Natural killer cell (primary cell): ENCODE results near the gene WDR11. TPM values are rescaled to one million over a fixed set of nuclear protein-coding genes. Genes with fewer than 3 reads are reported as not detected.

ENCODE experiments used
- ATAC-seq, 3 donors: fragments of 150-1000 bp in 2 of 3; fragments of 200-7000 bp in 1 of 3; cut with Tn5 transposase; 1 replicate in 1 of 3; 2 replicates in 2 of 3; pipeline ENCODE4 v1.10.0; 2021; ENCODE audit warnings: mild to moderate bottlenecking in 2 of 3, moderate library complexity in 2 of 3
- DNase-seq, 2 donors: peaks; one replicate each; pipeline versions ENCODE4 v3.0.0 to v3.0.0-alpha.2; 2013 to 2021; ENCODE audit warnings: mixed read lengths in 1 of 2
- H3K27ac ChIP-seq: one replicate; pipeline ENCODE4 v1.5.1; 2013; ENCODE audit warnings: mild to moderate bottlenecking, low read length
- H3K27me3 ChIP-seq: one replicate; pipeline ENCODE4 v1.6.1; 2013; ENCODE audit warnings: low read length; ENCODE audit not compliant: control insufficient read depth, insufficient read depth
- H3K36me3 ChIP-seq: one replicate; pipeline ENCODE4 v1.6.1; 2013; ENCODE audit warnings: low read length; ENCODE audit not compliant: control insufficient read depth, insufficient read depth
- H3K4me1 ChIP-seq: one replicate; pipeline ENCODE4 v1.6.1; 2013; ENCODE audit warnings: low read length; ENCODE audit not compliant: control insufficient read depth, insufficient read depth
- H3K4me3 ChIP-seq: one replicate; pipeline ENCODE4 v1.5.1; 2013; ENCODE audit warnings: low read length
- H3K9me3 ChIP-seq: one replicate; pipeline ENCODE4 v1.6.1; 2013; ENCODE audit warnings: low read length; ENCODE audit not compliant: control insufficient read depth, insufficient read depth
- H3K27ac Mint-ChIP-seq, 2 donors: one replicate each; pipeline ENCODE4 v1.8.0; 2022; ENCODE audit warnings: mild to moderate bottlenecking in 2 of 2, mixed read lengths in 2 of 2, moderate library complexity in 1 of 2
- H3K27me3 Mint-ChIP-seq, 2 donors: one replicate each; pipeline ENCODE4 v1.8.0; 2022; ENCODE audit warnings: low read depth in 2 of 2, mixed read lengths in 2 of 2
- H3K36me3 Mint-ChIP-seq: one replicate; pipeline ENCODE4 v1.8.0; 2022; ENCODE audit warnings: mixed read lengths
- H3K4me1 Mint-ChIP-seq, 2 donors: one replicate each; pipeline ENCODE4 v1.8.0; 2022; ENCODE audit warnings: mixed read lengths in 2 of 2
- H3K4me3 Mint-ChIP-seq: one replicate; pipeline ENCODE4 v1.8.0; 2022; ENCODE audit warnings: mild to moderate bottlenecking, moderate library complexity, mixed read lengths
- H3K9me3 Mint-ChIP-seq, 2 donors: one replicate each; pipeline ENCODE4 v1.8.0; 2022; ENCODE audit warnings: mixed read lengths in 2 of 2
- CTCF ChIP-seq: fragments of 200-600 bp; IDR thresholded peaks from one replicate; pipeline ENCODE4 v1.8.0; 2022; ENCODE audit warnings: antibody characterized with exemption
- WGBS: methylation state at CpG from one replicate; pipeline ENCODE4 v1.1.7; 2013; ENCODE audit warnings: missing lambda C conversion rate; ENCODE audit not compliant: insufficient coverage; 5-methylcytosine and 5-hydroxymethylcytosine counted together
- intact Hi-C: fragments of 100-400 bp; cut with micrococcal nuclease; formaldehyde crosslinking; loops from one replicate; pipeline ENCODE4 v1.14.2; 2022
- total RNA-seq, 4 donors: library from RNA; stranded (reverse); fragments of 120-200 nt in 1 of 4; gene quantifications; one replicate each; pipeline versions ENCODE4 v1.2.3 to v1.2.4, GENCODE V29; 2013 to 2022

WDR11 gene
- total RNA-seq, 3 donors from 2014 or later (not counting 1 experiment from before 2014, with no cell fraction given): 70.8 to 88.3 (median 77.8) TPM

GRCh38 chr10:120927352-120927751 is 76.2 kb downstream of the WDR11 start:
- ATAC-seq: no peak

GRCh38 chr10:120929166-120929565 is 78.0 kb downstream of the WDR11 start:
- H3K36me3 Mint-ChIP-seq: no peaks in the 10 kb centered on the region
- H3K27ac Mint-ChIP-seq: no peak overlapping the region
- 90% methylated on average over 7 of the region's 7 CpGs for WGBS
- no peak overlapping the region for H3K4me3 ChIP-seq
- no peak for TF ChIP-seq CTCF
- H3K27me3 Mint-ChIP-seq: peaks cover 0 to 7% of the 10 kb centered on the region in 2 donors
- DNase-seq: no peak
- H3K4me3 Mint-ChIP-seq: no peak overlapping the region
- no peaks in the 10 kb centered on the region for H3K36me3 ChIP-seq
- no peak for ATAC-seq
- no peak overlapping the region for H3K27ac ChIP-seq
- no peaks in the 10 kb centered on the region for H3K4me1 Mint-ChIP-seq
- H3K27me3 ChIP-seq: no peaks in the 10 kb centered on the region
- intact Hi-C loops: no loop called here
- H3K4me1 ChIP-seq: no peaks in the 10 kb centered on the region
- no peaks in the 10 kb centered on the region for H3K9me3 Mint-ChIP-seq
- no peaks in the 10 kb centered on the region for H3K9me3 ChIP-seq

More at GRCh38 chr10:120927352-120927751, 76.2 kb downstream of the WDR11 start:
- no peaks in the 10 kb centered on the region for H3K9me3 Mint-ChIP-seq
- H3K36me3 Mint-ChIP-seq: no peaks in the 10 kb centered on the region
- H3K4me1 ChIP-seq: no peaks in the 10 kb centered on the region
- WGBS: 80% methylated on average over 4 of the region's 4 CpGs
- no peak overlapping the region for H3K4me3 ChIP-seq
- no peak for DNase-seq
- no peaks in the 10 kb centered on the region for H3K4me1 Mint-ChIP-seq
- TF ChIP-seq CTCF: no peak
- intact Hi-C loops: no loop called here
- H3K27me3 ChIP-seq: no peaks in the 10 kb centered on the region
- H3K4me3 Mint-ChIP-seq: no peak overlapping the region
- no peak overlapping the region for H3K27ac ChIP-seq
- H3K27ac Mint-ChIP-seq: no peak overlapping the region
- H3K9me3 ChIP-seq: no peaks in the 10 kb centered on the region
- no peaks in the 10 kb centered on the region for H3K36me3 ChIP-seq
- peaks cover 0 to 7% of the 10 kb centered on the region in 2 donors for H3K27me3 Mint-ChIP-seq

GRCh38 chr10:120931423-120931822 is 80.3 kb downstream of the WDR11 start:
- peaks cover 0 to 6% of the 10 kb centered on the region in 2 donors for H3K27me3 Mint-ChIP-seq
- no peaks in the 10 kb centered on the region for H3K36me3 Mint-ChIP-seq
- H3K27ac Mint-ChIP-seq: no peak overlapping the region
- no peak for TF ChIP-seq CTCF
- Histone ChIP-seq H3K27ac (no peak overlapping the region), H3K9me3 (no peaks in the 10 kb centered on the region), H3K27me3 (no peaks in the 10 kb centered on the region), H3K36me3 (no peaks in the 10 kb centered on the region), H3K4me3 (no peak overlapping the region), H3K4me1 (no peaks in the 10 kb centered on the region)
- no peak for DNase-seq
- no peak overlapping the region for H3K4me3 Mint-ChIP-seq
- H3K4me1 Mint-ChIP-seq: no peaks in the 10 kb centered on the region
- 63% methylated on average over 3 of the region's 3 CpGs for WGBS
- intact Hi-C loops: no loop called here
- no peak for ATAC-seq
- no peaks in the 10 kb centered on the region for H3K9me3 Mint-ChIP-seq

- 62% methylated on average over 3 of the region's 4 CpGs for WGBS
- no peak overlapping the region for H3K27ac ChIP-seq
- H3K9me3 ChIP-seq: no peaks in the 10 kb centered on the region
- Mint-ChIP-seq H3K36me3 (no peaks in the 10 kb centered on the region), H3K27ac (no peak overlapping the region), H3K27me3 (peaks cover 0 to 2% of the 10 kb centered on the region in 2 donors), H3K4me3 (no peak overlapping the region), H3K4me1 (no peaks in the 10 kb centered on the region), H3K9me3 (no peaks in the 10 kb centered on the region)
- H3K27me3 ChIP-seq: no peaks in the 10 kb centered on the region
- intact Hi-C loops: no loop called here
- no peak overlapping the region for H3K4me3 ChIP-seq
- ATAC-seq: no peak
- no peaks in the 10 kb centered on the region for H3K4me1 ChIP-seq
- no peak for TF ChIP-seq CTCF
- no peaks in the 10 kb centered on the region for H3K36me3 ChIP-seq
- DNase-seq: no peak
Observed at GRCh38 chr10:120931999-120932398, 80.8 kb downstream of the WDR11 start.
